Measurements from ENCODE around the gene MRPL28.
"Not testable (repeated sequence)": the region's sequence is repeated elsewhere in the genome, so short reads cannot be mapped to it uniquely, and the experiment has no call there.

Gene MRPL28

GRCh38 chr16:359067-359763 lies 11.1 kb downstream of the MRPL28 start:
- DNase-seq = no peak

GRCh38 chr16:356741-357140 lies 13.6 kb downstream of the MRPL28 start:
- no peak for DNase-seq

GRCh38 chr16:354971-355461 lies 15.3 kb downstream of the MRPL28 start:
- no peak for DNase-seq

GRCh38 chr16:354291-354881 lies 16.0 kb downstream of the MRPL28 start:
- no peak for DNase-seq

GRCh38 chr16:353404-354290 lies 16.7 kb downstream of the MRPL28 start:
- peak in 1 of 2 experiments; percentile 34 for DNase-seq

- peak; percentile 97 to 98 for DNase-seq
Measured at GRCh38 chr16:352547-353403, 17.6 kb downstream of the MRPL28 start, which contains the start of gene AXIN1. AXIN1 (minus strand) TSS chr16:352723; CDS start chr16:347025, 5,698 bp downstream.

- DNase-seq = peak in 1 of 2 experiments; percentile 41
Measured at GRCh38 chr16:351804-352520, 18.4 kb downstream of the MRPL28 start.

- DNase-seq = no peak
Measured at GRCh38 chr16:350203-350602, 20.1 kb downstream of the MRPL28 start.

- DNase-seq = no peak
Measured at GRCh38 chr16:349211-349610, 21.1 kb downstream of the MRPL28 start.

GRCh38 chr16:348495-348894 lies 21.8 kb downstream of the MRPL28 start:
- DNase-seq = not testable (repeated sequence)

GRCh38 chr16:347203-347602 lies 23.1 kb downstream of the MRPL28 start:
- no peak for DNase-seq

GRCh38 chr16:346587-346986 lies 23.8 kb downstream of the MRPL28 start:
- DNase-seq = no peak

- DNase-seq = no peak
Measured at GRCh38 chr16:345772-346171, 24.6 kb downstream of the MRPL28 start.

GRCh38 chr16:342455-343213 lies 27.7 kb downstream of the MRPL28 start:
- no peak for DNase-seq

GRCh38 chr16:341974-342336 lies 28.4 kb downstream of the MRPL28 start:
- DNase-seq = not testable (repeated sequence)

GRCh38 chr16:341095-341973 lies 29.0 kb downstream of the MRPL28 start:
- DNase-seq = not testable (repeated sequence)

- no peak for DNase-seq
Measured at GRCh38 chr16:340370-341091, 29.8 kb downstream of the MRPL28 start.

GRCh38 chr16:339680-340079 lies 30.7 kb downstream of the MRPL28 start:
- no peak for DNase-seq

- peak in 1 of 2 experiments; percentile 42 for DNase-seq
Measured at GRCh38 chr16:337975-338575, 32.3 kb downstream of the MRPL28 start.

All from NCI-H524 (cell line).